Astrocyte of the cerebellum (primary cell): ENCODE measurements around the gene GPR17.

ENCODE experiments used
- DNase-seq: peaks from one replicate; pipeline ENCODE4 v3.0.0-alpha.2; 2011; ENCODE audit warnings: low read depth
- H3K4me3 ChIP-seq: 2 replicates; pipeline ENCODE4 v1.5.1; 2011; ENCODE audit warnings: mild to moderate bottlenecking, low read depth, low read length, moderate library complexity
- CTCF ChIP-seq: IDR thresholded peaks from 2 replicates; pipeline ENCODE4 v1.5.1; 2012; ENCODE audit warnings: low read length, low read depth, moderate library complexity, mild to moderate bottlenecking; ENCODE audit errors: missing control alignments
- in situ Hi-C: cut with HindIII; loops from 2 replicates; pipeline ENCODE4 v1.10.0; 2017; ENCODE audit warnings: low sequenced_read_pairs

Gene GPR17

DNA sequence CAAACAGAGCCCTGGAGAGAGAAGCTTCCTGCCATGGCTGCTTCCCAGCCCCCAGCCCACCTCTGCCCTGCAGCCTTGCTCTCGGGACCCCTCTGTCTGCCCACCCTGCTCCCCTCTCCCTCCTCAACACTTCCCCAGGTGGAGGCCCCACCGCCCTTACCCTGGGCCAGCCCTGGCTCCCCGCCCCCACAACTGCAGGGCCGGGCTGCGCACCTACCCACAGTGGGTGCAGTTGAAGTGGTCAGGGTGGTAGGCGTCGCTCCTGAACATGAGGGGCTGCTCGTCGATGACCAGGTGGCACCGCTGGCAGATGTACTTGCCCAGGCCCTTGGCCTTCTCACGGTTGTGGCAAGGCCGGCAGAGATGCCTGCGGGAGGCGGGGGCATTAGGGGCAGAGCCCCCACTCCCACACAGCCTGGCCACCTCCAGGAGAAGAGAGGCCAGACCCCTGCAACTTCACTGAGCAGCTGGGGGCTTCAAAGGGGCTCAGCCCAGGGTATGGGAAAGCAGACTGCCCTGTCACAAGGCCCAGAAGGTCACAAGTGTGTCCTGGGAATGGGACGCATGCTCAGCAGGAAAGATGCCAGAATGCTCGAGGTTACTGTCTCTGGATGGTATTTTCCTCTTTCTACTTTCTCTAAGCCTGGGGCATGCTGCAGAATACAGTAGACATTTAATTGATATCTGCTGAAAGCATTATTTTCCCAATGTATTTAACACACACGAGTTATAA lies 3.1 kb upstream of the GPR17 start:
- H3K4me3 ChIP-seq: no peak overlapping the region
- DNase-seq: no peak
- no peak for TF ChIP-seq CTCF
- in situ Hi-C loops: no loop called here

DNA sequence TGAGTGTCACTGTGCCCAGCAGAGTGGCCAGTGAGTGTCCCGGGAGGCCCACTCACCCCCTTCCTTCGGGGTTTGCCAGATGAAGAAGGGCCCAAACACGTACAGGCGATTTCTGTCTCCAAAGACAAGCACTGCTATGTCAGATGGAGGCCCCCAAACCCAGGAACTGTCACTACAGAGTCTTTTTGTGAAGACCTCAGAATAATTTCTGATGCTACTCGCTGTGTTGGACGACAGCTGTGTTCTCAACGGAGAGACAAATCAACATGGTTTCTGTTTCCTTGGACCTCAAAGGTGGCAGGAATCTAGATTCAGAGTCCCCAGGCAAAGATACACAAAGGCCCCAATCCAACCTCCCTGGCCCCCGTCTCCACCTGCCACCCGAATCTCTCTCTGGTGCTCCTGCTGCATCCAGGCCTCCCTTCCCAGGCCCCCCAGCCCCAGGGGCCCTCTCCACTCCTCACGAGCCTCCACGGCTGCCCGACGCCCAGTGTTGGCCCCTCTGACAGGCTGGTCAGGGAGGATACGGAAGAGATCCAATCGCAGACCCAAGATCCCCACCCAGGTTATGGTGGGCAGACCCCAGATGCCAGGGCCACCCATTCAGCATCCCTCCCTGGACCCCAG lies 2.4 kb upstream of the GPR17 start:
- DNase-seq: no peak
- no peak overlapping the region for H3K4me3 ChIP-seq
- in situ Hi-C loops: no loop called here
- TF ChIP-seq CTCF: no peak

- no peak overlapping the region for H3K4me3 ChIP-seq
- no peak for TF ChIP-seq CTCF
- DNase-seq: no peak
- in situ Hi-C loops: no loop called here
These were observed 1.6 kb upstream of the GPR17 start for GRCh38 chr2:127644066-127645025.

- no peak overlapping the region for H3K4me3 ChIP-seq
- no peak for TF ChIP-seq CTCF
- DNase-seq: no peak
- in situ Hi-C loops: no loop called here
These were observed 943 bp upstream of the GPR17 start for GRCh38 chr2:127645026-127645394.

DNA sequence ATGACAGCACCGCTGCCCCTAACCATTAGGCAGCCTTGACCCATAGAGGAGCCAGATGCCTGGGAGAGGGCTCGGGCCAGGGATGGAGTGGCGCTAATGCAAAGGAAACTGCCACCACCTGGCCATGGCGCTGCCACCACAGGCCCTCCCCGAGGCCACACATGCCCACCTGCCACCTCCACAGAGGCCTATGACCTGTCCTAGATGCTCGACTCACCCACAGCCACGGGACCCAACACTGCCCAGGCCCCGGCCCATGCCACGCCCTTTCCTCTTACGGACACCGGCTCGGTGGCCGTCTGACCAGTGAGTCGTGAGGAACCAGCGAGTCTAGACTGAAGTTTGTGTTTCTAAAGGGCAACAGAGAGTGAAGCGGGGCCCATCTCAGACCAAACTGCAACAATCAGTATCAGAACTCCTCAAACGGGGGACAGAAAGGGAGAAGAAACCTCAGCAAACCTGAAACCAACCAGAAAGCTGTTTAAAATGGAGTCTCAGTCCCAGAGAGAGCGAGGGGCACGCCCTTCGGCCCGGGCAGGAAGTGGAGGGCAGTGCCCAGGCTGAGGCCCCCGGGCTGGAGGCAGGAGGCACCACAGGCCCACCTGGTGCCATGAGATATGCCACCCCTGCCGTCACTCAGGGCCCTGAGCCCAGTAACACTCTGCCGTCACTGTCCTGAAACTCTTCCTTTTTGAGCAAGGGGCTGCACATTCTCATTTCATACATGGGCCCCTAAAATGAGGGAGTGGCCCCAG lies 711 bp downstream of the GPR17 start:
- in situ Hi-C loops: no loop called here
- DNase-seq: no peak
- no peak for TF ChIP-seq CTCF
- H3K4me3 ChIP-seq: no peak overlapping the region
